Trophoblast cell (in vitro differentiated cells and primary cell): ENCODE results near the gene P2RY12.
"Not testable (repeated sequence)": the region's sequence is repeated elsewhere in the genome, so short reads cannot be mapped to it uniquely, and the experiment has no call there.

Source experiments
- DNase-seq, 2 donors: peaks; one replicate each; pipeline ENCODE4 v3.0.0-alpha.2; 2016
- H2AFZ ChIP-seq: 2 replicates; pipeline ENCODE4 v1.6.1; 2013; ENCODE audit warnings: low read length, moderate library complexity, mild to moderate bottlenecking; ENCODE audit not compliant: insufficient read depth, poor library complexity
- H2AK5ac ChIP-seq: 2 replicates; pipeline ENCODE4 v1.6.1; 2013; ENCODE audit warnings: mild to moderate bottlenecking, low read length
- H2BK120ac ChIP-seq: 2 replicates; pipeline ENCODE4 v1.6.1; 2013; ENCODE audit warnings: low read length, mild to moderate bottlenecking, moderate library complexity; ENCODE audit not compliant: insufficient read depth, poor library complexity
- H2BK12ac ChIP-seq: 2 replicates; pipeline ENCODE4 v1.6.1; 2013; ENCODE audit warnings: mild to moderate bottlenecking, low read length, moderate library complexity
- H2BK5ac ChIP-seq: 2 replicates; pipeline ENCODE4 v1.6.1; 2013; ENCODE audit warnings: low read length, low read depth, moderate library complexity, mild to moderate bottlenecking; ENCODE audit not compliant: poor library complexity
- H3K14ac ChIP-seq: 2 replicates; pipeline ENCODE4 v1.6.1; 2013; ENCODE audit warnings: mild to moderate bottlenecking, low read length
- H3K18ac ChIP-seq: 2 replicates; pipeline ENCODE4 v1.6.1; 2013; ENCODE audit warnings: mild to moderate bottlenecking, low read length
- H3K23ac ChIP-seq: 2 replicates; pipeline ENCODE4 v1.6.1; 2013; ENCODE audit warnings: low read length
- H3K27ac ChIP-seq: 2 replicates; pipeline ENCODE4 v1.5.1; 2013; ENCODE audit warnings: low read depth, mild to moderate bottlenecking, inconsistent platforms, low read length, moderate library complexity
- H3K27me3 ChIP-seq: 2 replicates; pipeline ENCODE4 v1.6.1; 2013; ENCODE audit warnings: inconsistent platforms, mild to moderate bottlenecking, low read length, moderate library complexity; ENCODE audit not compliant: insufficient read depth
- H3K36me3 ChIP-seq, 2 experiments: 1 replicate in 1 of 2; 2 replicates in 1 of 2; pipeline ENCODE4 v1.6.1; 2013; ENCODE audit warnings: low read length in 2 of 2, mild to moderate bottlenecking in 2 of 2, moderate library complexity in 1 of 2; ENCODE audit not compliant: insufficient read depth in 2 of 2, control insufficient read depth in 1 of 2
- H3K4ac ChIP-seq: 2 replicates; pipeline ENCODE4 v1.6.1; 2013; ENCODE audit warnings: low read depth, mild to moderate bottlenecking, low read length, moderate library complexity
- H3K4me1 ChIP-seq, 2 experiments: 1 replicate in 1 of 2; 2 replicates in 1 of 2; pipeline ENCODE4 v1.6.1; 2013; ENCODE audit warnings: low read length in 2 of 2, mild to moderate bottlenecking in 2 of 2, moderate library complexity in 1 of 2; ENCODE audit not compliant: insufficient read depth in 2 of 2, control insufficient read depth in 1 of 2
- H3K4me2 ChIP-seq: 2 replicates; pipeline ENCODE4 v1.6.1; 2013; ENCODE audit warnings: inconsistent platforms, mild to moderate bottlenecking, low read length, moderate library complexity
- H3K4me3 ChIP-seq: 2 replicates; pipeline ENCODE4 v1.5.1; 2013; ENCODE audit warnings: mild to moderate bottlenecking, low read depth, low read length, inconsistent platforms
- H3K79me1 ChIP-seq: one replicate; pipeline ENCODE4 v1.6.1; 2013; ENCODE audit warnings: low read length
- H3K79me2 ChIP-seq: 2 replicates; pipeline ENCODE4 v1.6.1; 2013; ENCODE audit warnings: low read length, mild to moderate bottlenecking; ENCODE audit not compliant: control insufficient read depth, insufficient read depth, poor library complexity
- H3K9ac ChIP-seq: 2 replicates; pipeline ENCODE4 v1.6.1; 2013; ENCODE audit warnings: mild to moderate bottlenecking, low read length
- H3K9me3 ChIP-seq: 2 replicates; pipeline ENCODE4 v1.6.1; 2013; ENCODE audit warnings: low read depth, mild to moderate bottlenecking, control low read depth, inconsistent platforms, low read length; ENCODE audit not compliant: insufficient read depth
- H4K12ac ChIP-seq: 2 replicates; pipeline ENCODE4 v1.6.1; 2013; ENCODE audit warnings: low read depth, mild to moderate bottlenecking, low read length, moderate library complexity
- H4K8ac ChIP-seq: 2 replicates; pipeline ENCODE4 v1.6.1; 2013; ENCODE audit warnings: low read depth, mild to moderate bottlenecking, low read length, moderate library complexity
- H4K91ac ChIP-seq: one replicate; pipeline ENCODE4 v1.6.1; 2013; ENCODE audit warnings: low read depth, mild to moderate bottlenecking, low read length, moderate library complexity
- WGBS: extraction: QIAGEN DNeasy Blood & Tissue Kit; methylation state at CpG from one replicate; pipeline ENCODE4 v1.1.7; 2013; ENCODE audit warnings: missing lambda C conversion rate; ENCODE audit not compliant: insufficient read length, insufficient coverage; ENCODE audit errors: extremely low coverage; 5-methylcytosine and 5-hydroxymethylcytosine counted together

The P2RY12 gene

GRCh38 chr3:151394611-151395010, 10.1 kb upstream of the P2RY12 start:
- Histone ChIP-seq H3K14ac (no peak overlapping the region), H3K9me3 (no peaks in the 10 kb centered on the region), H3K4me1 (no peaks in the 10 kb centered on the region), H2BK12ac (no peak overlapping the region), H3K9ac (peak overlapping the region; percentile 33), H3K79me1 (no peaks in the 10 kb centered on the region), H3K18ac (no peak overlapping the region), H4K12ac (no peak overlapping the region), H4K8ac (no peak overlapping the region), H3K27me3 (no peaks in the 10 kb centered on the region), H2BK5ac (no peak overlapping the region), H3K79me2 (no peaks in the 10 kb centered on the region), H3K36me3 (peaks cover 3 to 7% of the 10 kb centered on the region in 2 experiments), H2AFZ (no peak overlapping the region), H4K91ac (no peak overlapping the region), H3K27ac (no peak overlapping the region), H3K4me2 (no peak overlapping the region), H3K23ac (no peak overlapping the region), H2BK120ac (no peak overlapping the region), H3K4ac (no peak overlapping the region), H2AK5ac (no peak overlapping the region), H3K4me3 (no peak overlapping the region)
- WGBS = no CpG with 5 or more reads among the region's 8 CpGs
- no peak for DNase-seq

DNA sequence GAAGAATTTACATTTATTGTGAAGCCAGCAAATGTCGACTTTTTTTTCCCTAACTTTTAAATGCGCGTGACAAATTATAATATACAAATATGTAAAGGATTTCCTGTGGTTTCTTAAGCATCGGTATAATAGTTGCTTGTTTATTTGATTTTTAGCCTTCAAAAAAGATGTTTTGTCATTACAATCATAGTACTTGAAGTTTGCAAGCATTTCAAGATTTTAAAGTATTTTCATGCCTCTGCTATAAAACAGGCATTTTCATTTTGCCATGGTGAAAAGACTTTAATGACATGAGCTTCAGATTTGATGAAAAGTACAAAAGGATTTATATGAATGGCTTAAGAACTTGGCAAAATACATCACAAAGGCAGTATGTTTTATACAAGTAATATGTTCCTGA, 9.4 kb upstream of the P2RY12 start:
- Histone ChIP-seq H2BK12ac (no peak overlapping the region), H2AFZ (no peak overlapping the region), H2AK5ac (no peak overlapping the region), H2BK120ac (no peak overlapping the region), H3K23ac (no peak overlapping the region), H3K27ac (no peak overlapping the region), H4K8ac (no peak overlapping the region), H3K36me3 (peaks cover 3 to 7% of the 10 kb centered on the region in 2 experiments), H3K4ac (no peak overlapping the region), H3K4me3 (no peak overlapping the region), H3K79me2 (no peaks in the 10 kb centered on the region), H3K4me2 (no peak overlapping the region), H3K4me1 (no peaks in the 10 kb centered on the region), H3K9me3 (no peaks in the 10 kb centered on the region), H3K18ac (no peak overlapping the region), H3K9ac (no peak overlapping the region), H4K91ac (no peak overlapping the region), H3K79me1 (no peaks in the 10 kb centered on the region), H2BK5ac (no peak overlapping the region), H3K27me3 (no peaks in the 10 kb centered on the region), H3K14ac (no peak overlapping the region), H4K12ac (no peak overlapping the region)
- no CpG with 5 or more reads among the region's 4 CpGs for WGBS
- DNase-seq = no peak

DNA sequence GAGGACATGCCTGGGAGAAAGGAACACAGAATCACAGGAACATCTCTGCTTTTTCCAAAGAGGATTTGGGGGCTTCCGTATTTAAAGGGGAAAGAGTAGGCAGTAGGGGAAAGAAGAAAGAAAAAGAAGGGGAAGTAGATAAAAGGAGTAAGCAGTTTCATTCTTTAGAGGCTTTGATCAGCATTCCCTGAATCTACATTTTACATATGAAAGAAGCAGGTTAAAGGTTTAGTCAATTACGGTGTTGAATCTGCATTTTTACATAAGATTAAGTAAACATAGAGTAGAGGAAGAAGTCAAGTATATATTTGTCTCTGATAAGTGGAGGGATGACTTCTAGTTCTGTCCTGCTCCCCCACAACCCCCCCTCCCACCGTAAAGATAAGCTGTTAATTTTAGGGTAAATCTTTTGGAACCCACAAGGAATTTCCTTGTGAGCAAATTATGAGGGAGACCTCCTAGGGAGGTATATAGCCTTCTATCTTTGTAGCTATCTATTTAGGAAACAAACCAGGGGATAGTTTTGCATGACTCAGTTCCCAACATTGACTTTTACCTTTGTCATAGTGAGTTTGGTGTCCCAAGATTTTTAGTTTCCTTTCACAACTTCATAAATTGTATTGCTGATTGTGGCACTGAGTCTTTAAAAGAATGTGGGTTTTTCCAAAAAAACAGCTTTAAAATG, 8.7 kb upstream of the P2RY12 start:
- Histone ChIP-seq H3K79me1 (no peaks in the 10 kb centered on the region), H2BK120ac (no peak overlapping the region), H3K4me3 (no peak overlapping the region), H3K9ac (no peak overlapping the region), H2AFZ (no peak overlapping the region), H3K23ac (no peak overlapping the region), H4K12ac (no peak overlapping the region), H3K27ac (no peak overlapping the region), H4K8ac (no peak overlapping the region), H3K27me3 (no peaks in the 10 kb centered on the region), H2BK5ac (no peak overlapping the region), H3K18ac (no peak overlapping the region), H2BK12ac (no peak overlapping the region), H3K9me3 (no peaks in the 10 kb centered on the region), H3K4me2 (no peak overlapping the region), H4K91ac (no peak overlapping the region), H3K79me2 (no peaks in the 10 kb centered on the region), H3K4ac (no peak overlapping the region), H3K36me3 (peaks cover 3 to 7% of the 10 kb centered on the region in 2 experiments), H3K4me1 (no peaks in the 10 kb centered on the region), H3K14ac (no peak overlapping the region), H2AK5ac (no peak overlapping the region)
- no CpG with 5 or more reads among the region's 3 CpGs for WGBS
- no peak for DNase-seq

- H2AK5ac ChIP-seq, H3K9me3 ChIP-seq, DNase-seq, H2BK5ac ChIP-seq, H2BK120ac ChIP-seq, H3K23ac ChIP-seq, H3K18ac ChIP-seq, H3K9ac ChIP-seq, H3K79me2 ChIP-seq, H2BK12ac ChIP-seq, H3K4me2 ChIP-seq, H3K4ac ChIP-seq, H3K4me3 ChIP-seq, H3K4me1 ChIP-seq, H3K14ac ChIP-seq, H3K79me1 ChIP-seq, H4K8ac ChIP-seq, H4K91ac ChIP-seq, H4K12ac ChIP-seq, H3K27me3 ChIP-seq, H3K27ac ChIP-seq, H2AFZ ChIP-seq: not testable (repeated sequence)
- H3K36me3 ChIP-seq = peaks cover 5 to 14% of the 10 kb centered on the region in 2 experiments
- no CpG with 5 or more reads among the region's 3 CpGs for WGBS
Measured at GRCh38 chr3:151392191-151392590, 7.6 kb upstream of the P2RY12 start.
